GM12875 (cell line): ENCODE measurements around the gene P4HA2.

Experiments used
- H3K4me3 ChIP-seq: one replicate; pipeline ENCODE4 v1.5.1; 2011; ENCODE audit warnings: low read depth, low read length, control low read depth
- TF ChIP-seq, protein P1 (sequence below): IDR thresholded peaks from 2 replicates; pipeline ENCODE4 v1.5.1; 2011; ENCODE audit warnings: low read depth, mild to moderate bottlenecking, control low read depth, inconsistent platforms, low read length, moderate library complexity, borderline replicate concordance; ENCODE audit not compliant: insufficient read depth

P4HA2 gene

GRCh38 chr5:132253008-132253441 is 25.4 kb upstream of the P4HA2 start:
- TF ChIP-seq, protein P1, sequence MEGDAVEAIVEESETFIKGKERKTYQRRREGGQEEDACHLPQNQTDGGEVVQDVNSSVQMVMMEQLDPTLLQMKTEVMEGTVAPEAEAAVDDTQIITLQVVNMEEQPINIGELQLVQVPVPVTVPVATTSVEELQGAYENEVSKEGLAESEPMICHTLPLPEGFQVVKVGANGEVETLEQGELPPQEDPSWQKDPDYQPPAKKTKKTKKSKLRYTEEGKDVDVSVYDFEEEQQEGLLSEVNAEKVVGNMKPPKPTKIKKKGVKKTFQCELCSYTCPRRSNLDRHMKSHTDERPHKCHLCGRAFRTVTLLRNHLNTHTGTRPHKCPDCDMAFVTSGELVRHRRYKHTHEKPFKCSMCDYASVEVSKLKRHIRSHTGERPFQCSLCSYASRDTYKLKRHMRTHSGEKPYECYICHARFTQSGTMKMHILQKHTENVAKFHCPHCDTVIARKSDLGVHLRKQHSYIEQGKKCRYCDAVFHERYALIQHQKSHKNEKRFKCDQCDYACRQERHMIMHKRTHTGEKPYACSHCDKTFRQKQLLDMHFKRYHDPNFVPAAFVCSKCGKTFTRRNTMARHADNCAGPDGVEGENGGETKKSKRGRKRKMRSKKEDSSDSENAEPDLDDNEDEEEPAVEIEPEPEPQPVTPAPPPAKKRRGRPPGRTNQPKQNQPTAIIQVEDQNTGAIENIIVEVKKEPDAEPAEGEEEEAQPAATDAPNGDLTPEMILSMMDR, result no peak
- H3K4me3 ChIP-seq, result no peak overlapping the region

GRCh38 chr5:132251220-132251725 is 23.6 kb upstream of the P4HA2 start:
- H3K4me3 ChIP-seq, result no peak overlapping the region
- TF ChIP-seq, protein P1, result no peak

DNA sequence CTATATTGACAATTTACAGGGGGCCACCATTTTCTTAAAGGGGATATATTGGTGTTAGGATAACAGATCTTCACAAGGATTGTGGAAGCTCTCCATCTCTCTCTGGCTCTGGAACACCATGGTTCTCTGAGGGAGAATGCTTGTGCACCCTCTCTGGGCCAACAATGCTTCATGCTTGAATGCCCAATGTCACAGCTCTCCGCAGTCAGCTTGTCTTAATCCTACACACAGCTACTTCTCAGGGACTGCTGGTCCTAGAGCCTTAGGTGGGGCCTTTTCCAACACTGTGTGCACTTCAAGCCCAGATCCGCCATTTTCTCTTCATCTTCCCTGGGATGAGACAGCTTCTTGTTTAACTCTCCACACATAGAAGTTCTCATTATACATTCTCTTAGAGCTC is 22.9 kb upstream of the P4HA2 start:
- H3K4me3 ChIP-seq, result no peak overlapping the region
- TF ChIP-seq, protein P1, result no peak

DNA sequence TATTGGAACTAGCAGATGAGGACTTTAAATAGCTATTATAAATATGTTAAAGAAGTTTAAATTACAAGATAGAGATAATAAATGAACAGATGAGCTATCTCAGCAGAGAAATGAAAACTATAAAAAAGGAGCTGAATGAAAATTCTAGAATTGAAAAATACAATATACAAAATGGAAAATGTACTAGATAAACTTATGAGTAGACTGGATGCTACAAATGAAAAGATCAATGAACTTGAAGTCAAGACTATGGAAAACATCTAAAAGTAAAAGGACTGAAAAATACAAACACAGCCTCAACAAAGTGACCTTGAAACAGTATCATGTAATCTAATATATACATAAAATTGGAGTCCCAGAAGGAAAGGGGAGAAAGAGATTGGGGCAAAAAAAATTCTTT is 19.2 kb upstream of the P4HA2 start:
- H3K4me3 ChIP-seq, result no peak overlapping the region
- TF ChIP-seq, protein P1, result no peak

DNA sequence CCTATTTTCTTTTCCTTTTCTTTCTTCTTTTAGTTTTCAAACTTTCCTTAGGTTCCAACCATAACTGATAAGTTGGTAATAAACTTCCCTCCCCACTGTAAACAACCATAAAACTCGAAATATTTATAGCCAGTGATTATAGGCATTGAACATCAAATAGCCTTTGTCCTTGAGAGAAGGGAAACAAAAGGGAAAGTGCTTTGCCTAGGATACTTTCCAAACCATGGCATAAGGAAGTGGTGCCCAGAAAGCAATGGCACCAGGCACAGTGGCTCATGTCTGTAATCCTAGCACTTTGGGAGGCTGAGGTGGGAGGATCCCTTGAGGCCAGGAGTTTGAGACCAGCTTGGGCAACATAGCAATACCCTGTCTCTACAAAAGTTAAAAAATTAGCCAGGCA is 17.9 kb upstream of the P4HA2 start:
- TF ChIP-seq, protein P1, result no peak
- H3K4me3 ChIP-seq, result no peak overlapping the region

- H3K4me3 ChIP-seq, result no peak overlapping the region
- TF ChIP-seq, protein P1, result no peak
Measured at GRCh38 chr5:132243366-132243977, 15.8 kb upstream of the P4HA2 start.

GRCh38 chr5:132239776-132240175 is 12.1 kb upstream of the P4HA2 start:
- TF ChIP-seq, protein P1, result no peak
- no peak overlapping the region for H3K4me3 ChIP-seq
